Endothelial cell (in vitro differentiated cells): ENCODE data around the gene TIMM22. TPM values are rescaled to one million over a fixed set of nuclear protein-coding genes. Genes with fewer than 3 reads are reported as not detected.

ENCODE experiments used
- DNase-seq: peaks from one replicate; pipeline ENCODE4 v3.0.0; 2021; ENCODE audit warnings: low spot score
- H3K27ac Mint-ChIP-seq: one replicate; pipeline ENCODE4 v1.8.0; 2021; ENCODE audit warnings: mixed read lengths, inconsistent platforms; ENCODE audit not compliant: unreplicated experiment
- H3K27me3 Mint-ChIP-seq: one replicate; pipeline ENCODE4 v1.8.0; 2021; ENCODE audit warnings: mild to moderate bottlenecking, moderate library complexity, mixed read lengths, inconsistent platforms; ENCODE audit not compliant: unreplicated experiment
- H3K36me3 Mint-ChIP-seq: one replicate; pipeline ENCODE4 v1.8.0; 2021; ENCODE audit warnings: mild to moderate bottlenecking, low read depth, mixed read lengths, inconsistent platforms; ENCODE audit not compliant: unreplicated experiment
- H3K4me1 Mint-ChIP-seq: one replicate; pipeline ENCODE4 v1.8.0; 2021; ENCODE audit warnings: mild to moderate bottlenecking, mixed read lengths, inconsistent platforms; ENCODE audit not compliant: unreplicated experiment
- H3K4me3 Mint-ChIP-seq: one replicate; pipeline ENCODE4 v1.8.0; 2021; ENCODE audit warnings: mild to moderate bottlenecking, mixed read lengths, inconsistent platforms; ENCODE audit not compliant: unreplicated experiment
- H3K9me3 Mint-ChIP-seq: one replicate; pipeline ENCODE4 v1.8.0; 2021; ENCODE audit warnings: mixed read lengths, inconsistent platforms; ENCODE audit not compliant: unreplicated experiment
- total RNA-seq: library from RNA; stranded (reverse); fragmentation: NEBNext Ultra II Directional; extraction: Animal tissue kit (Norgen Biotek cat#: 25700); gene quantifications from one replicate; pipeline ENCODE4 v1.2.1, GENCODE V29; 2021; ENCODE audit not compliant: unreplicated experiment
- TF ChIP-seq, protein P1 (sequence below): fragments of 200-600 bp; sonication (generic); IDR thresholded peaks from one replicate; pipeline ENCODE4 v1.5.0; 2021; ENCODE audit warnings: antibody characterized with exemption; ENCODE audit not compliant: unreplicated experiment

TIMM22 gene
- total RNA-seq, 1 donor from 2014 or later: 17.1 TPM

DNA sequence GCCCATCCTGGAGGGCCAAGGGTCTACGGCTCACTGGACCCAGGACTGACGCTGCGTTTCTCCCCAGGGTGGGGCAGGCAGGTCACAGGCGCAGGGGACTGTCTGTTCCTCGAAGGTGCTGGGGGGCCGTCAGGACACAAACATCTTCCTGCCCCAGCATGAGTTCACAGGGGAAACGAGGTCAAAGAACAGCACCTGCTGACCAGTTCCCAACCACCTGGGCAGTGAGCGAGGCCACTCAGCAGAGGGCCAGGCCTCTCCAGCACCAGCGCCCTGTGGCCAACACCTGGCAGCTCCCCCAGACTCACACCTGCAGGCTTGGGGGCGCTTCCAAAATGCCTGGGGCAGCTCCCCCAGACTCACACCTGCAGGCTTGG, 29.7 kb downstream of the TIMM22 start:
- peaks cover 3% of the 10 kb centered on the region for H3K27me3 Mint-ChIP-seq
- no peak overlapping the region for H3K27ac Mint-ChIP-seq
- no peak overlapping the region for H3K4me3 Mint-ChIP-seq
- H3K9me3 Mint-ChIP-seq: no peaks in the 10 kb centered on the region
- no peaks in the 10 kb centered on the region for H3K4me1 Mint-ChIP-seq
- TF ChIP-seq, protein P1, sequence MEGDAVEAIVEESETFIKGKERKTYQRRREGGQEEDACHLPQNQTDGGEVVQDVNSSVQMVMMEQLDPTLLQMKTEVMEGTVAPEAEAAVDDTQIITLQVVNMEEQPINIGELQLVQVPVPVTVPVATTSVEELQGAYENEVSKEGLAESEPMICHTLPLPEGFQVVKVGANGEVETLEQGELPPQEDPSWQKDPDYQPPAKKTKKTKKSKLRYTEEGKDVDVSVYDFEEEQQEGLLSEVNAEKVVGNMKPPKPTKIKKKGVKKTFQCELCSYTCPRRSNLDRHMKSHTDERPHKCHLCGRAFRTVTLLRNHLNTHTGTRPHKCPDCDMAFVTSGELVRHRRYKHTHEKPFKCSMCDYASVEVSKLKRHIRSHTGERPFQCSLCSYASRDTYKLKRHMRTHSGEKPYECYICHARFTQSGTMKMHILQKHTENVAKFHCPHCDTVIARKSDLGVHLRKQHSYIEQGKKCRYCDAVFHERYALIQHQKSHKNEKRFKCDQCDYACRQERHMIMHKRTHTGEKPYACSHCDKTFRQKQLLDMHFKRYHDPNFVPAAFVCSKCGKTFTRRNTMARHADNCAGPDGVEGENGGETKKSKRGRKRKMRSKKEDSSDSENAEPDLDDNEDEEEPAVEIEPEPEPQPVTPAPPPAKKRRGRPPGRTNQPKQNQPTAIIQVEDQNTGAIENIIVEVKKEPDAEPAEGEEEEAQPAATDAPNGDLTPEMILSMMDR: no peak
- no peak for DNase-seq
- peaks cover 5% of the 10 kb centered on the region for H3K36me3 Mint-ChIP-seq

DNA sequence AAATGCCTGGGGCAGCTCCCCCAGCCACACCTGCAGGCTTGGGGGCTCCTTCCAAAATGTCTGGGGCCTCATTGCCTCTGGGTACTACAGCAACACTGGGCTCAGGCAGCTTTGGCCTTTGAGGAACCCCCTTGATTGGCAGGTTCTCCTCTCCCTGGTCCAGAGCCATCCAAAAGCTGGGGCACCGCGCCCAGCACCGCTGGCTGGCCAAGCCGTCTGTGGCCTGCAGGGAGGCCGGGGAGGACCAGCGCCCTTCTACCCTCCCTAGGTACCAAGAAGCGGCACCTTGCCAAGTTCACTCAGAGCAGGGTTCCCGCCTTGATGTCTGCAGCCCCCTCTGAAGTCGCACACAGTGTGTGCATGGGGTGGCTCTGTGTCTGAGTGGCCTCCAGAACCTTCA, 30.1 kb downstream of the TIMM22 start:
- H3K36me3 Mint-ChIP-seq: peaks cover 5% of the 10 kb centered on the region
- no peak overlapping the region for H3K27ac Mint-ChIP-seq
- H3K4me1 Mint-ChIP-seq: no peaks in the 10 kb centered on the region
- no peak for DNase-seq
- H3K27me3 Mint-ChIP-seq: peaks cover 3% of the 10 kb centered on the region
- no peaks in the 10 kb centered on the region for H3K9me3 Mint-ChIP-seq
- no peak overlapping the region for H3K4me3 Mint-ChIP-seq
- TF ChIP-seq, protein P1: no peak

DNA sequence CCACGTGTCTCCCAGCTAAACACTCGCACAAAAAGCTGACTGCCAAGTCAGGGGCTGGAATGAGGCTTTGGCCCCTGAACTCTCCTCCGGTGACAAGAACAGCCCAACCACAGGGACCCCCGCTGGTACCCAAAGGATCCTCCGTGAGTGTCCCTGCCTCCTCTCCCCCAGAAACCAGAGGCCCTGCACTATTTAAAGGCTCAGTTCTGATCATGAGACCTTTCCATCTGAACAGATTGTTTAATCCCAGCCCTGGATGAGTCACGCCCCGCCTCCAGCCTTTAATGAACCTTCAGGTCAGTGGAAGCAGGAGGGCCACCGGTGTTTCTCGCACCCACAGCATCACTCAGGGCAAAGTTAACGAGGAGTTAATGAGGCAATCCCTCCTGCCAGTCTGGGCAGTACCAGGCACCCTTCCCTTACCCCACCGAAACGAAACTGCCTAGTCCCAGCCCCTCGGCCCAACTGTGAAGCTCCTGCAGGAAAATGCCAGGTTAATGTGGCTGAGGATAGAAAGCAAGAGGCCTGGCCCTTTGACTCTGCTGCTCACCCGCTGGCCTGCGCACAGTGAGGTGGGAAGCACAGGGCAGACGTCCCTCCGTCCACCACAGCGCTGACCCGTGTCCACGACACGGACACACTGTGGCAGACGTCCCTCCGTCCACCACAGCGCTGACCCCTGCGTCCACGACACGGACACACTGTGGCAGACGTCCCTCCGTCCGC, 32.4 kb downstream of the TIMM22 start:
- Mint-ChIP-seq H3K4me3 (no peak overlapping the region), H3K4me1 (no peaks in the 10 kb centered on the region), H3K27ac (no peak overlapping the region), H3K36me3 (peaks cover 19% of the 10 kb centered on the region), H3K27me3 (peaks cover 5% of the 10 kb centered on the region), H3K9me3 (no peaks in the 10 kb centered on the region)
- TF ChIP-seq, protein P1: no peak
- DNase-seq: no peak

DNA sequence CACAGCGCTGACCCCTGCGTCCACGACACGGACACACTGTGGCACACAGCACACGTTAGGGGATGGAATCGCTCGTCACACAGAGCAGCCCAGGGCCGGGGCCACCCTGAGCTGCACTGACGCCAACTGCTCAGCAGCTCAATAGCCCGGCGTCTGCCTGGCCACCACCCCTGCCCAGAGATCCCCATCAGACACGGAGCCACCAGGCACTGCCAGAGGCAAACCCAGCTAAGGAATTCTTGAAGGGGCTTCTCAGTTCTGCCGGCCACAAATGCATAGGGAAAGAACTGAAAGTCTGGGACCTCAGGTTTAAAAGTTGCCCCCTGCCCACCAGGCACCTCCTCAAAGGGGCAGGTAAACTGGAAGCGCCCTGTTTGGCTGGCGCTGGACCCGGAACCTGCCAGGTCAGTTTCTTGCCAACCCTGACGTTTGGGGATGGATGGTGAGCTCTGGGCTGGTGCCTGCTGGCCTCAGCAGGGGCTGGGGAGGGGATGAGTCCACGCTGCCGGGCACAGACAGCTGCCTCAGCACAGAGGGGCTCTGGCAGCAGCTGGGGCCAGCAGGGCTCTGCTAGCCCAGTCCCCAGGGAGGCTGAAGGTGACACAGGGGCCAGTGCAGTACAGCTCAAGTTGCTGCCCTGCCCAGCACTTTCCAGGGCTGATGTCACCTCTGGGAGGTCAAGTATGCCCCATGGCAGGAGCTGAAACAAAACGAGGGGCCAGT, 33.2 kb downstream of the TIMM22 start:
- H3K36me3 Mint-ChIP-seq: peaks cover 19% of the 10 kb centered on the region
- H3K27ac Mint-ChIP-seq: no peak overlapping the region
- no peaks in the 10 kb centered on the region for H3K4me1 Mint-ChIP-seq
- DNase-seq: no peak
- H3K4me3 Mint-ChIP-seq: no peak overlapping the region
- H3K9me3 Mint-ChIP-seq: no peaks in the 10 kb centered on the region
- H3K27me3 Mint-ChIP-seq: peaks cover 5% of the 10 kb centered on the region
- TF ChIP-seq, protein P1: no peak
